T-helper 9 cell (primary cell): Measurements from ENCODE around the gene POGLUT3.

Experiments
- DNase-seq: peaks from one replicate; pipeline ENCODE4 v3.0.0-alpha.2; 2020
- total RNA-seq, 2 donors: gene quantifications; one replicate each; lab custom pipeline; 2026; lab: John Stamatoyannopoulos, UW

Gene POGLUT3, protein sequence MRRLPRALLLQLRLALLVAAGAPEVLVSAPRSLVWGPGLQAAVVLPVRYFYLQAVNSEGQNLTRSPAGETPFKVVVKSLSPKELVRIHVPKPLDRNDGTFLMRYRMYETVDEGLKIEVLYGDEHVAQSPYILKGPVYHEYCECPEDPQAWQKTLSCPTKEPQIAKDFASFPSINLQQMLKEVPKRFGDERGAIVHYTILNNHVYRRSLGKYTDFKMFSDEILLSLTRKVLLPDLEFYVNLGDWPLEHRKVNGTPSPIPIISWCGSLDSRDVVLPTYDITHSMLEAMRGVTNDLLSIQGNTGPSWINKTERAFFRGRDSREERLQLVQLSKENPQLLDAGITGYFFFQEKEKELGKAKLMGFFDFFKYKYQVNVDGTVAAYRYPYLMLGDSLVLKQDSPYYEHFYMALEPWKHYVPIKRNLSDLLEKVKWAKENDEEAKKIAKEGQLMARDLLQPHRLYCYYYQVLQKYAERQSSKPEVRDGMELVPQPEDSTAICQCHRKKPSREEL
- 18.3 to 18.4 reads per million in 2 donors for total RNA-seq

DNA sequence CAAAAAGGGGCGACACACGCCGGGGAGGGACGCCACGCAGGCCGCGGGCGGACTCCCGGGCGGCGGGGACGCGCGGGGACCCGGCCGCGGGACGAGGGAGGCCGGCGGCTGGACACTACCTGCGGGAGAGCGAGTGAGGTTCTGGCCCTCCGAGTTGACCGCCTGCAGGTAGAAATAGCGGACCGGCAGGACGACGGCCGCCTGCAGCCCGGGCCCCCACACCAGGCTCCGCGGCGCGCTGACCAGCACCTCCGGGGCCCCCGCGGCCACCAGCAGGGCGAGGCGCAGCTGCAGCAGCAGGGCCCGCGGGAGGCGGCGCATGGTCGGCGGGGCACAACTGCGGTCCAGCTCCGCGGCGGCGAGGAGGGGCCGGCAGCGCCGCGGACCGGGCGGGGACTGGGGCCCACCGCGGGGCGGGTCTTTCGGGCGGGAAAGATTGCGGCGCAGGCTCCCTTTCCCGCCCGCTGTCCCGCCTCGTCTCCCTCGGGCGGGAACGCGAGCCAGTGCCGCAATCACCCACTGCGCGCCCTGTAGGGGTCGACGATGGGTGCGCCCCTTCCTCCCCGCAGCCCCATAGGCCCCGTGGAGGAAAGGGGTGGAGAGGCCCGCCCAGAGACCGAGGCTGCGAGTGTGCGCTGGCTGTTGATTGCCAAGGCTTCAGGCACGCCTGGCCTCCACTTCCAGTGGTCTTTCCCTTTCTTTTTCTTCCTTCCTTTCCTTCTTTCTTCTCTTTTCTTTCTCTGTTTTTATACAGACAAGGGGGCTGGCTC is at the start of gene POGLUT3:
Gene POGLUT3, minus strand, starts transcription at position 339 of the 770 bp plus-strand sequence. Its CDS starts 18 bp downstream, at position 321.
- peak; percentile 31 for DNase-seq

DNA sequence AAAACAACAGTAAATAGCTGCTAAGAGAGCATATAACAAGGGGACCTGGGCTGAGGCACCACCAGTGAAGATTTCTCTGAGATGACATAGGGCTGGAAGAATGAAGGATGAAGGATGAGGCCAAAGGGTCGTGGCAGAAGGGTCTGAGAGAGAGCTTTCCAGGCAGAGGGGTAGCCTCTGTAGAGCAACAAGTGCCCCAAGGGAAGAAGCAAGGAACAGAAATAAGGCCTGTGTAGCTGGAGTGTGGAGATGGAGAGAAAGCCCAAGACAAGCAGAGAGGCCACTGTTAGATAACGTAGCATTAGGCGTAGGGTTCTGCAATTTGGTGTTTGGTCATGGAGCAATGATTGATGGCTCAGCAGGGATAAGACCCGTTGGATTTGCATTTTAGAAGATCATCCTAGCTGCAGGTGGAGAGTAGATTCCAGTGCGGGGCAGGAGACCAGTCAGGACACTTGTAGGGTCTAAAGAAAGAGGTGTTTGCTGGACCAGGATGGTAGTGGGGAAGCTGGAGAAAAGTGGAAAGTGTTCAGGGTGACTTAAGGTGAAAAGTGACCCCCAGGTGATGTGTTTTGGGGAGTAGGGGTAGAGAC is 47.8 kb upstream of the POGLUT3 start:
- DNase-seq = no peak

DNA sequence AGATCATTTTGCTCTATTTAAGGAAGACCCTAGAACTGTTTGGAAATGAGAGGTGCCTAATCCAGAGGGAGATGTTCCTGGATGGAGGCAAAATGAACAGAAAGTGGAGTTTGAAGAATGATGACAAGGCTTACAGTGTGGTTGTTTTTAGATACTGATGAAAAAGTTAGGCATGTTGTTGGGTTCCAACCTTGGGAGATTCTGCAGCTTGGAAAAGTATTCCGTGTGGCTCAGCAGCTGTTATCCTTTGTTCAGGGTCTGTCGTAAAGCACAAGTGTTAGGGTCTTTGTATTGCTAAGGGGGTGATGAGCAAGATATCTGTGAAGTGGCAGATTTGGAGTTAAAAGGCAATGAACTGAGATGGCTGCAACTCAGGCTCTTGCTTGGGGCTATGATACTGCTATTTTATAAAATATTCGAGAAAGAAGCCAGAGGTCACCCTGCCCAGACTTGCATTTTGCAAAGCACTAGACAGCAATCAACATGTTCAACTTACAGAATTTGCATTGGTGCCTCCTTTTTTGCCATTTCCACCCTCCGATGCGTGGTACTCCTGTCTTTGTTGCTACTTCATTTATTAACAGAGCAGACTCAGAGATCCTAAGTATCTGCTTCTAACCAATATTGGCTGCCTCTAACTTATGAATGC is 45.3 kb upstream of the POGLUT3 start:
- no peak for DNase-seq

DNA sequence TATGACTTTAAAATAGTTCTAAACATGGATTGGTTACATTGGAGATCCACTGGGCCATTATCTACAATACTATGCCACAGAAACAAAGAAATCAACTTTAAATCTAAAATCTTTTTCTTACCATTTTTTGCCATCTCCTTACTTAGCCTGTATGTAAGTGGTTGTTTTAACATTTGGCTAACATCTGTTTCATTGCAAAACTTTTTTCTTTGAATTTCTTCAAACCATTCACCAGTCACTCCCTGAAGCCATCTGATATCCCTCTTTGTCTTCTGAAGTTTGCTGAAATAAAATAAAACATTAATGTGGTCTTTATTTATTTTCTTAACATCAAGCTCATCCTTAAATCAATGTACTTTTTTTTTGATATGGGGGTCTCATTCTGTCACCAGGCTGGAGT is 43.3 kb upstream of the POGLUT3 start:
- no peak for DNase-seq

DNA sequence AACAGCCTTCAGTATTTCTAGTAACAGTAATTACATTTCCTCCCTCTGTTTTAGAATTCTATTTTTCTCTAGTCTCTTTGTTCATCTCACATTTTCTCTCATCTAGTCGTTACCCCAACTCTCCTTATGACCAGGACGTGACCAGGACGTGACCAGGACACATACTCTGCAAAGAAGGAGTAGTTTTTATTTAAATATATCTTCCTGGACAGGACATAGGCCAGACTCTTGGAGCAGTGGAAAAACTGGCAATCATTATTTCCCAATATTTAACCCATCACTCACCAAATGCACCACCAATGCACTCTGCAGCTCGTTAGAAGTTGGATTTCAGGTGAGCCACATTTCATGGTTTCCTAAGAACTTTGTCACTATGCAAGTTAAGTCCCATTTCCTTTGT is 40.3 kb upstream of the POGLUT3 start:
- no peak for DNase-seq

DNA sequence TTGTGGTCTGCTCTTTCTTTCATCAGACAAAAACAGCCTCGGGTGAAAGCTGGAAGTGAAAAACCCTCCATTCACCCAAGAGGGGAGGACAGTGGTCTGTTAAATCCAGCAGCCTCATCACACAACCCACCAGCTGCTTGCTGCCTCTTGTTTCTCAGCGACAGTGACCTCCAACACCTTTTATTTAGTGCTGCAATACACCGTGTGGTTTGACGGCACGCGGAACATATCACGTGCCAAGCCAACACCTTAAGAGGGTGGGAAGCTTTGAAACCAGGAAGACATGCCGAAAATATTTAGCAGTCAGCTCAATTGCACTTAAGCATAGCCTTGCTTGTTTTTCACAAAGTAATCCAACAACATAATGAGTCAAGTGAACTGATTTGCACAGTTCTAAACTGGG is 39.8 kb upstream of the POGLUT3 start:
- DNase-seq = no peak

DNA sequence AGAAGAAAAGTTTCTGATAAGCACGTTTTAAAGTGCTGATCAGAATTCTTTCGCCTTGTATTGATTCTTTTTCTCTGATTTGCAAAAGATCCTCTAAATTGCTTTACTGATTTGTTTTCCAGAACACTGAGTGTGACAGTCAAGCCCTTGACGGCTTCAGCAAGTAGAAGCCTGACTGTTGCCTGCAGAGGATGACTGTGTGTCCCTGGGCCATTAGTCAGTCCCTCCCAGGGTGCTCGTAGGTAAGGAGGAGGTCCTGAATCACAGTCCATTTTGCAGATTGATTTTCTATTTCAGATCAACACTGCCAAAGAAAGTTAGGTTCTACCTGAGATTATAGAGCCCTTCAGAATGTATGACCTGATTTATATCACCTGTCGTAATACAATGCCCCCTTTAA is 38.6 kb upstream of the POGLUT3 start:
- no peak for DNase-seq

DNA sequence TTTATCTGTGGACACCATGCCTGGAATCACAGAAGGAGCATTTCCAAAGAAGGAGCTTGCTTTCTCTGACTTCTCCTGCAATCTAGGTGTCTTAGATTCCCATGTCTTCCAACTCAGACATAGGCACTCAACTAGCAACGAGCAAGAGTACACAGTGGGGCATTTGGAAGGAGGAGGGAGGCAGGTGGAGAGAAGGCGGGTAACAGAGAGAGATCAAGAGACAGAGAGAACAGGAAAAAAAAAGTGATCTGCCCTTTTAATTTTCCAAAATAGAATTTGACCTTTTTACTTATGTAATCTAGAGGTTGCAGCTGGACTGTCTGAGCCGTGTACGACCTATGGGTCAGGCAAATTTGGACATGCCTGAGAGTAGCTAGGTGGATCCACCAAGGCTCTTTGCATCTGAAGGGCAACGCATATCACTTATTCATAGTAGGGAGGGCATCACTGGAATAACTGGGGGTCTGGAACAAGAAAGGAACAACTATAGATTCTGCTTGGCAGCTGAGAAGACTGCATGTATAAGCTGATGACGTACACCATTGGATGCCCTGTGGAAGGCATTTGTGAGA is 37.3 kb upstream of the POGLUT3 start:
- no peak for DNase-seq

DNA sequence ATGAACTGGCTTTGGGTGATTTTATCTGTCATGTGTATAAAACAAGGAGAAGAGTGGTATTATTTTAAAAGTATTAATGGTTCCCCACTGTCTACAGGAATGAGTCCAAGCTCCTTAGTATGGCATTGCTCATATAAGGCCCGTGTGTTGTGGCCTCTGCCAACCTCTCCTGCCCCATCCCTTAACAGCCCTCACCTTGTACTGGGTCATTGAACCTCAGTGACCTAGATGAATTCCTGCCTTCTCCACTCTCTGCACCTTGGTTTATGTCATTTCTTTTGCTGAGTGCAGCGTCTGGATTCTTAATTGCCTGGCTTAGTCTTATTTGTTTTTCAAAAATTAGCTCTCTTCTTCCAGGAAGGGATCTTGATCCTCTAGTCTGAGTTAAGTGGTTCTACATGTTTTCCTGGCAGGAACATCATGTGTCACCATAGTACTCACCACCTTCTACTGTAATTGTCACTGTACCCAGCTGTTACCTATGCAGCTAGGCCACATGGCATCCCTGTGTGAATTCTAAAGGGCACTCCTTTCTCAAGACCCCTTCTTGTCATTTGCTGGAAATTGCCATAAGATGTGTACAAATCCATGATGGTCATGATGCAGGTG is 36.2 kb upstream of the POGLUT3 start:
- no peak for DNase-seq

DNA sequence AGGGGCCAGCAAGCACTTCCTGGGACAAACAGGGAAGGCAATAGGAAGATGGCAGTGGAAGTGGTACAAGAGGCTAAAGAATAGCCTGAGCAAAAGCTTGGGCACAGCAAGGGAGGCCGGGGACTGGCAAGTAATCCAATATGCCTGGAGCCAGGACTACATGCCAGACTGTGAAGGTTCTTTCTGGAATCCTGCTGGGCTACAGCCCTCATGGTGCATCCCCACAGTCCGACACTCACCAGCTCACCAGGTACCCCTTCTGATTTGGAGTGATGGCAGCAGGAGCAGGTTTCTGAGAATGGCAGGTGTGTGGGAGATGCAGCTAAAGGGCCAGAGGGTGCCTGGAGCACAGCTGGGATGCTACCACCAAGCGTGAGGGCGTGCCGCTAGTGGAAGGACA is 32.2 kb upstream of the POGLUT3 start:
- DNase-seq = no peak

DNA sequence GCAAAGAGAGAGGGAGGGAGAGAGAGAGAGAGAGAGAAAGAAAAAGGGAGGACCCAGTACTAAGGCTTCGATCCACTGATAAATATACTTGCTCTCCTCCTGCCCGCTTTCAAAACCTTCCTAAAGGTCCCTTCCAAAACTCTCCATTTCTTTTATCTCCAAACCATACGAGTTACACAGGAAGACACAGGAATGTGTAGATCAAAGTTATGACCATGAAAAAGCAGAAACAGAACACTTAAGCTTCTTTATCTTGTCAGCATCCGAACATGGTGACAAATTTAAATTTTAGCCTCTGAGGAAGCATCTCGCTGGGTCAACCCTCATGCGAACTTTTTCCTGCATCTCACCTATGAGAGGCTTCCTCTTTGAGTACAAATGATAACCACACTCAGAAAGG is 29.2 kb upstream of the POGLUT3 start:
- no peak for DNase-seq

DNA sequence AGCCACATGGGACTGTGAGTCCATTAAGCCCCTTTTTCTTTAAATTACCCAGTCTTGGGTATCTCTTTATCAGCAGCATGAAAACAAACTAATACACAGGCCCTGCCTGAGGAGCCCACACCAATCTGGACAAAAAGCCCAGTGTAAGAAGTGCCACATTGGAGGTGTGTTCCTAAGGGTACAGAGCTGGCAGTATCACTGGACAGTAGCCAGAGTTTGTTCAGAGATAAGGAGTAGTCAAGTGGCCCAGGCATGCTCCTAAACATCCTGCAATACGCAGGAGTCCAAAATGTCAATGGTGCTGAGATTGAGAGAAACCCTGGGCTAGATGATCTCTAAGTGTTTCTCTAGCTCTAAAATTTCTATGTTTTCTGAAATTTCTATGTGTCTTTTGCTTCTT is 27.0 kb upstream of the POGLUT3 start:
- no peak for DNase-seq

DNA sequence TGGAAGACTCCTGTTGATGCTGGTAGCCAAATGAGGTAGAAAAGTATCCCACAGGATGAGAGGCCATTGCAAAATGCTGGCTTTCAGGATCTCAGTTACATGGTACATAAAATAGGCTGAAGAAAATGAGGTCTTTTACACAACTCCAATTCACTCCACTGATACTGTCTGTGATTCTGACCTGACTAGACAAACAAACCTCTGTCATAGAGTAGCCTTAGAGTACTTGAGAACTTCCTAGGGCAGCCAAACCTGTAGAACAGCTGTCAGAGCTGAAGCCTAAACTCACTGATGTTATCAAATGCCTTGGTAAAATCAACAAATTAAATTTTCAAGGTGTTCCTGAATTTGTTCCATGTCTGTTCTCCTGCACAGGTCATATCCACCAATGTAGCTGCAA is 26.2 kb upstream of the POGLUT3 start:
- DNase-seq = no peak

DNA sequence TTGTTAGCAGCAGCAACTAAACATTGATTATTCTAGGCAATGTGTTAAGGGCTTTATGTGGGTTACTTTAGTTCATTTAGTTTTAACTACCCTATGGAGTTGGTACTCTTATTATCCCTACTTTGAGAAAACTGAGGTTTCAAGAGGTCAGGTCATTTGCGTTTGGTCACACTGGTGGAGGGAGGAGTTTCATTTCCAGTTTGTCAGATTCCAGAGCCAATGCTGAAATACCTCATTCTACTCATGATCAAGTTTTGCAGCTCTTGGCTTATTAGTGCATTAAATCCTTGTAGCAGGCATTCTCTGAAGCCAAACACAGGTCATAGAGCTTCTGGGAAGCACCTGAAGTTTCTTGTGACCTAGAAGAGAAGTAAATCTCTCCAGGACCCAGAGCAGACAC is 24.1 kb upstream of the POGLUT3 start:
- no peak for DNase-seq

DNA sequence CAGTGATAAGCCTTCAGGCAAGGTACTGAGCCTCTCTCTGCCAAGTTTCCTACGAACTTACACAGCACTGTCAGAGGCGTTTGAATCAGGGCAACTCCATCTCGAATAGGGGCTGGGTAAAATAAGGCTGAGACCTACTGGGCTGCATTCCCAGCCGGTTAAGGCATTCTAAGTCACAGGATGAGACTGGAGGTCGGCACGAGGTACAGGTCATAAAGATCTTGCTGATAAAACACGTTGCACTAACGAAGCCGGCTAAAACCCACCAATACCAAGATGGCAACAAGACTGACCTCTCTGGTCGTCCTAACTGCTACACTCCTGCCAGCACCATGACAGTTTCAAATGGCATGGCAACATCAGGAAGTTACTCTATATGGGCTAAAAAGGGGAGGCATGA is 20.4 kb upstream of the POGLUT3 start:
- DNase-seq = no peak

DNA sequence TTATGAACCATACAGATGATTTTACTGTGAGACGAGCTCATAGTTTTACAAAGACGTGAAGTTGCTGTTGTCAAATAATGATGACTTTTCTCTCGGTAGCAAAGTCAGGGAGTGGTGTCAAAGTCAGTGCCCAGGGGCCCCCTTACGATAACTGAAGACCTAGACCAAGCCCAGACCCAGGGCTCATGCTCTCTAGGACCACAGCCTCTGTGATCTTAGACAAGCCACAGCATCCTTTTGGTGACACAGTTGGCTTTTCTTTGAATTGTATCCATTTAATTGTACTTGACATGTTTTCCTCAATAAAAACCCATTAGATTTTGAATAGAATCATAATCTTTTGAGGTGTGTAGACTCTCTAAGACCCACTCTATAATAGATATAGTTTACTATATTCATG is 17.9 kb upstream of the POGLUT3 start:
- no peak for DNase-seq

DNA sequence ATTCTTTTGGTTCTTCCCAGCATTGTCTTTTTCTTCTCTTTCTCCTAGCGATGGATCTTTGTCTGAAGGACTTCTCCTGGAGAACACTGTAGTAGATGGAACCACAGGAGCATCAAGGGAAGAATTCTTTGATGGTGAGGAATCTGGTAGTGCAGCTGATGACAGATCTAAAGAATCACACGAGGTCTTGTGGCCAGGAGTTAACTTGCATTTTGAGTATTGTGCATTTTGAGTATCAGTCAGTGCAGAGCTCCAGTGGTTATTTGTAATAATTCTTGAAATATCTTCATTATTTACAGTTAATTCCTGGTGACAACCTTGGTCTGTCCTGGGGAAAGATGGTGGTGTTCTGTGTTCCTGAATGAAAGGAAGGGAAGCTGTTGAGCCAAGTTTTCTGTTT is 14.5 kb upstream of the POGLUT3 start:
- no peak for DNase-seq

DNA sequence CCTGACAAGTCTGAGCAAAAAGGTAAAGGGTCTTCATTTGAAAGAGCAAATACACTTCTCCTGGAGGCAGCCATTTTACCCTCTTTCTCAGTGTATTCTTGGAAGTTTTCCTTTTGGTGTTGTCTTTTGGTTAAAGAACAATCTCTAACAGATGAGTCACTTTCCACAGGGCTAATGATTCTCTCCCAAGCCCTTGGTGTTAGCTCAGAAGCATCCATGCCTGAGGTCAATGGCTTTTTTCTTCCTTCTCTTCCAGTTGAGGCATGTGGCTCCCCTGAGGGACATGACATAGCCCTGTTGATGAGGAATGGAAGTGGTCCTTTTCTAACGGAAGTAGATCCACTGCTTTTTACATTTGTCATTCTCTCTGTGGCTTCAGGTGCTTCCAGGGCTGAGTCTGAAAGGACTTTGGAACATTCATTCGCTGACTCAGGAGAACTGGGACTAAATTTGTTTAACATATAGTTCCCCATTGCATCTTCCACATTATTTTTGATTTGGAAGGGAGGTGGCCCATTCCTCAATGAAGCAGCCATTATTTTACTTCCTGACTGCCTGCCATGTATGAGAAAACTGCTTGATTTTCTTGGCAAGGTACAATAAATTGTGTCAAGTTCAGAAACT is 13.8 kb upstream of the POGLUT3 start:
- DNase-seq = no peak

DNA sequence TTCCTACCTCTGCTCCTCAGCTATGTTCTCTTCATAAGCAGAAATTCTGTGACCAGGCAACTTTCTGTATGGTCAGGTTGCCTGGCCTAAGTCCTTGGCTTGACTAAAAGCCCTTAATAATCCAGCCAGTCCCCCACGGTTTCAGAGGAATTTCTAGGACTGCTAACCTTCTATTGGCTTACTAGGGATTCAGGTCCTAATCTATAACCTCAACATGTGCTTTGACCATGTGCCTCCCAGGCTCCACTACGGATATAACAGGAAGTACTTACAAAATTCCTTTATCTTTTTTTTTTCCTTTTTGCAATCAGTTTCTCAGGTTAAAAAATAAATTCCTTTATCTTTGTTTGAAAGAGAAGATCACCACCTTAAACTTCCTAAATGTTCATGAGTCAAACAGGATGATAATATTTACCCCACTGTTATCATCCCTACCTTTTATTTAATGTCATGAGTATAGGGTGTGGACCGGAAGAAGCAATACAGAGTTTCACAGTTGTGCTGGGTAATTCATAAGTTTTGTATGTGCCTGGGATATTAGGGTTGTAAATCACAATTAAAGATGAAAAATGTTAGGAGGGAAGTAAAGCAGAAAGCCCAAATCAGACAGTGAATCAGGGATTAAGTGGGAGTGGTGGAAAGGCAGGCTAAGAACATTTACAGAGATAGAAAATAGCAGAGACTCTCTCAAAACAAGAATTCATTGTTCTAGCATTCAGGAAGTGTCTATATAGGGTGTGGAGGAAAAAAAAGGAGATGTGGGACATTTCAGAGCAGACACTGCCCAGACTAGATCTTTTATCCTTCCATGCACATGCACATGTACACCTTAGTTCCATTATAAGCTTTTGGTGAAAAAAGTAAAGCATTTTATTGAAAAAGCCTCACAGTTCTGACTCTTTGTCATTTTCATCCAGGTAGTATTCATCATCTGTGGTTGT is 10.7 kb upstream of the POGLUT3 start:
- no peak for DNase-seq

DNA sequence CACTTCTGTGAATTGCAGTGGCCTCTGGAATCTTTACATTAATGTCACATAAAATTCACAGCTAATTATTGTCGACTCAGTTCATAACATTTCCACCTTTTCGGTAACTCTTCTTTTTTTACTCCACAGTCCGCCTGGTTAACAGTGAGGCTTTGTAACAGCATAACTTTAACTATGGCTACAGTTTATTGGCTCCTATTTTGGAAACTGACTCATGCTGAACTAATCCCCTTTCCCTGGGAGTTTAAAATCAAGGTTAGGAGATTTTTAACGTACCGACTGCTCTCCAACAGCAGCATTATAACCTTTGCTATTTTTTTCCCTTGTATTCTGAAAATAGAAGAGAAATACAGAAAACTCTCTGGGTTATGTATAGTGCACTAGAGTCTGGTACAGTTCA is 3.2 kb upstream of the POGLUT3 start:
- no peak for DNase-seq

DNA sequence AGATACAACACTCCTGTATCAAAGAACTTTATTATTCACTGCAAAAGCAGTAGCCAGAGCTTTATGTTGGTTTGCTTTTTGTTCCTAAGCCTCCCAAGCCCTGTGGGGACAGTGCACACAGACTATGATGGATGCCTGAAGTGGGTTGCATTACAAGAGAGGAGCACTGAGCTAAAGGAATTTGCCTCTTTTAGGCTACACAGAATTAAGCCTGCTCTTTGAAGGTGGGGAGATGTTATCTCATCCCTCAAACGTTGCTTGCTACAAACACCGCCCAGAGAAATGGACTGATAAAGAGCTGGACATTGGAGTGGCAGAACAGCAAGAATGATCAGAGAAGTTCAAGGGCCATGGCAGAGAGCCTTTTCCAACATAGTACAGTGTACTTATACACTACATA is 2.5 kb upstream of the POGLUT3 start:
- DNase-seq = no peak
